Activated CD4-positive, alpha-beta T cell treated with anti-CD3 and anti-CD28 coated beads for 36 hours (primary cell): ENCODE data around the gene RPA3. TPM values are rescaled to one million over a fixed set of nuclear protein-coding genes. Genes with fewer than 3 reads are reported as not detected.

Experiments used
- ATAC-seq: fragments of 200-7000 bp; cut with Tn5 transposase; one replicate; pipeline ENCODE4 v1.10.0; 2021; ENCODE audit warnings: mild to moderate bottlenecking, moderate library complexity
- CTCF ChIA-PET: fragments of 350-600 bp; sonication (Branson Sonifier 250); formaldehyde crosslinking; loops from one replicate; lab custom pipeline; 2021; ENCODE audit warnings: antibody characterized with exemption; lab: Charles Lee
- POLR2A ChIA-PET: fragments of 350-600 bp; sonication (Branson Sonifier 250); formaldehyde crosslinking; loops from one replicate; lab custom pipeline; 2021; ENCODE audit warnings: antibody characterized with exemption, inconsistent platforms; lab: Charles Lee
- DNase-seq: peaks from one replicate; pipeline ENCODE4 v3.0.0-alpha.2; 2020
- H3K27ac Mint-ChIP-seq: one replicate; pipeline ENCODE4 v1.8.0; 2021; ENCODE audit warnings: mixed read lengths
- H3K27me3 Mint-ChIP-seq: one replicate; pipeline ENCODE4 v1.8.0; 2021; ENCODE audit warnings: mixed read lengths
- H3K36me3 Mint-ChIP-seq: one replicate; pipeline ENCODE4 v1.8.0; 2021; ENCODE audit warnings: low read depth, mixed read lengths
- H3K4me1 Mint-ChIP-seq: one replicate; pipeline ENCODE4 v1.8.0; 2021; ENCODE audit warnings: mixed read lengths
- H3K4me3 Mint-ChIP-seq: one replicate; pipeline ENCODE4 v1.8.0; 2021; ENCODE audit warnings: mild to moderate bottlenecking, moderate library complexity, mixed read lengths
- H3K9me3 Mint-ChIP-seq: one replicate; pipeline ENCODE4 v1.8.0; 2021; ENCODE audit warnings: low read depth, mixed read lengths
- intact Hi-C, 2 experiments: fragments of 100-400 bp; cut with DNase I in 1 of 2; cut with micrococcal nuclease in 1 of 2; formaldehyde crosslinking; loops; one replicate each; pipeline versions ENCODE4 v1.14.2 to v1.15.1; 2022 to 2024; cut with DNase I, micrococcal nuclease
- total RNA-seq, 2 experiments: library from RNA; stranded (reverse); gene quantifications; one replicate each; pipeline ENCODE4 v1.2.3, GENCODE V29; 2021

RPA3 gene
- total RNA-seq, 2 experiments from 2014 or later, result 109 to 181 TPM

- DNase-seq, result no peak
- no peak overlapping the region for H3K4me3 Mint-ChIP-seq
- no peak for ATAC-seq
- H3K36me3 Mint-ChIP-seq, result peaks cover 5% of the 10 kb centered on the region
- POLR2A ChIA-PET, result no interaction called here
- intact Hi-C loops, result no loop called here
- H3K4me1 Mint-ChIP-seq, result peaks cover 7% of the 10 kb centered on the region
- no peaks in the 10 kb centered on the region for H3K27me3 Mint-ChIP-seq
- no peaks in the 10 kb centered on the region for H3K9me3 Mint-ChIP-seq
- CTCF ChIA-PET, result no interaction called here
- no peak overlapping the region for H3K27ac Mint-ChIP-seq
These were observed 105.2 kb downstream of the RPA3 start for GRCh38 chr7:7613210-7613609.

GRCh38 chr7:7612519-7612918 is 105.9 kb downstream of the RPA3 start:
- no peak overlapping the region for H3K4me3 Mint-ChIP-seq
- no peaks in the 10 kb centered on the region for H3K9me3 Mint-ChIP-seq
- intact Hi-C loops, result no loop called here
- H3K27me3 Mint-ChIP-seq, result no peaks in the 10 kb centered on the region
- peaks cover 6% of the 10 kb centered on the region for H3K4me1 Mint-ChIP-seq
- H3K27ac Mint-ChIP-seq, result no peak overlapping the region
- H3K36me3 Mint-ChIP-seq, result peaks cover 10% of the 10 kb centered on the region
- POLR2A ChIA-PET, result no interaction called here
- no peak for DNase-seq
- CTCF ChIA-PET, result interaction anchor here (0.6 kb wide), 1 partner anchor 33 kb away, joined by 3 read pairs; no protein-coding TSS in a partner anchor
- no peak for ATAC-seq

GRCh38 chr7:7609330-7609729 is 109.1 kb downstream of the RPA3 start:
- no peak overlapping the region for H3K4me3 Mint-ChIP-seq
- CTCF ChIA-PET, result interaction anchor here (1.1 kb wide), 1 partner anchor 608 kb away, joined by 3 read pairs; no protein-coding TSS in a partner anchor

GRCh38 chr7:7607010-7607409 is 111.4 kb downstream of the RPA3 start:
- no peak overlapping the region for H3K27ac Mint-ChIP-seq
- peaks cover 3% of the 10 kb centered on the region for H3K4me1 Mint-ChIP-seq
- DNase-seq, result no peak
- ATAC-seq, result no peak
- ChIA-PET POLR2A (interaction anchor here (0.7 kb wide), 1 partner anchor 33 kb away, joined by 4 read pairs; no protein-coding TSS in a partner anchor), CTCF (no interaction called here)
- H3K4me3 Mint-ChIP-seq, result no peak overlapping the region
- H3K36me3 Mint-ChIP-seq, result peaks cover 15% of the 10 kb centered on the region
- no peaks in the 10 kb centered on the region for H3K27me3 Mint-ChIP-seq
- intact Hi-C loops, result no loop called here
- no peaks in the 10 kb centered on the region for H3K9me3 Mint-ChIP-seq

More at GRCh38 chr7:7609330-7609729, 109.1 kb downstream of the RPA3 start:
- no peak for DNase-seq
- H3K36me3 Mint-ChIP-seq, result peaks cover 15% of the 10 kb centered on the region
- peak overlapping the region; percentile 19 for H3K27ac Mint-ChIP-seq
- no peaks in the 10 kb centered on the region for H3K9me3 Mint-ChIP-seq
- ATAC-seq, result no peak
- H3K27me3 Mint-ChIP-seq, result no peaks in the 10 kb centered on the region
- POLR2A ChIA-PET, result no interaction called here
- peaks cover 5% of the 10 kb centered on the region for H3K4me1 Mint-ChIP-seq
- intact Hi-C loops, result no loop called here

- intact Hi-C loops, result loop anchor here in 1 of 2 experiments (2.0 to 5.0 kb wide), 2 partner anchors 166 to 621 kb away; no protein-coding TSS in a partner anchor
- Mint-ChIP-seq H3K27me3 (no peaks in the 10 kb centered on the region), H3K36me3 (peaks cover 35% of the 10 kb centered on the region), H3K4me3 (no peak overlapping the region), H3K4me1 (no peaks in the 10 kb centered on the region), H3K27ac (no peak overlapping the region), H3K9me3 (no peaks in the 10 kb centered on the region)
- ChIA-PET CTCF (interaction anchor here (0.7 to 2.4 kb wide), 12 partner anchors 11 to 619 kb away, joined by 3 to 14 read pairs (median 4); no protein-coding TSS in a partner anchor), POLR2A (no interaction called here)
- no peak for DNase-seq
- ATAC-seq, result no peak
These were observed 122.2 kb downstream of the RPA3 start for GRCh38 chr7:7596176-7596575.

GRCh38 chr7:7595451-7595850 is 123.0 kb downstream of the RPA3 start:
- Mint-ChIP-seq H3K9me3 (no peaks in the 10 kb centered on the region), H3K27ac (no peak overlapping the region), H3K4me1 (no peaks in the 10 kb centered on the region), H3K4me3 (no peak overlapping the region), H3K27me3 (no peaks in the 10 kb centered on the region), H3K36me3 (peaks cover 30% of the 10 kb centered on the region)
- intact Hi-C loops, result loop anchor here (1.0 to 5.0 kb wide), 4 partner anchors 166 to 622 kb away; no protein-coding TSS in a partner anchor
- ChIA-PET CTCF (interaction anchor here (0.9 to 2.4 kb wide), 12 partner anchors 10 to 595 kb away, joined by 3 to 14 read pairs (median 4); no protein-coding TSS in a partner anchor), POLR2A (no interaction called here)
- no peak for DNase-seq
- no peak for ATAC-seq

Other genes starting within 250 kb of the RPA3 start
- gene COL28A1, start 182.7 kb downstream of the RPA3 start, total RNA-seq, result not detected
- gene MIOS, start 151.7 kb downstream of the RPA3 start, total RNA-seq, result 10 to 100 TPM; 41.7 to 45.7 TPM
- 10 to 100 TPM; 13.1 to 14.5 TPM for gene UMAD1, start 77.9 kb downstream of the RPA3 start, total RNA-seq